WTC11 (cell line): Measurements from ENCODE around the gene PLEKHS1. TPM values are rescaled to one million over a fixed set of nuclear protein-coding genes. Genes with fewer than 3 reads are reported as not detected.

Source experiments
- ATAC-seq: fragments of 200-7000 bp; cut with Tn5 transposase; 2 replicates; pipeline ENCODE4 v1.10.0; 2021; ENCODE audit warnings: mild to moderate bottlenecking, moderate library complexity
- CTCF ChIA-PET: fragments of 300-600 bp; sonication (Branson Sonifier 250); formaldehyde crosslinking; loops from one replicate; lab custom pipeline; 2021; ENCODE audit warnings: antibody characterized with exemption; lab: Charles Lee
- POLR2A ChIA-PET: fragments of 350-600 bp; sonication (Branson Sonifier 250); formaldehyde crosslinking; loops from one replicate; lab custom pipeline; 2021; ENCODE audit warnings: antibody characterized with exemption; lab: Charles Lee
- DNase-seq: peaks from one replicate; pipeline ENCODE4 v3.0.0; 2021; ENCODE audit warnings: low spot score
- H3K27ac Mint-ChIP-seq: 2 replicates; pipeline ENCODE4 v1.8.0; 2021; ENCODE audit warnings: mixed read lengths
- H3K27me3 Mint-ChIP-seq: 2 replicates; pipeline ENCODE4 v1.8.0; 2021; ENCODE audit warnings: low read depth, mild to moderate bottlenecking, moderate library complexity, mixed read lengths
- H3K36me3 Mint-ChIP-seq: 2 replicates; pipeline ENCODE4 v1.8.0; 2021; ENCODE audit warnings: mixed read lengths
- H3K4me1 Mint-ChIP-seq: 2 replicates; pipeline ENCODE4 v1.8.0; 2022; ENCODE audit warnings: mixed read lengths
- H3K4me3 Mint-ChIP-seq: 2 replicates; pipeline ENCODE4 v1.8.0; 2021; ENCODE audit warnings: mild to moderate bottlenecking, moderate library complexity, mixed read lengths
- H3K9me3 Mint-ChIP-seq: 2 replicates; pipeline ENCODE4 v1.8.0; 2021; ENCODE audit warnings: mixed read lengths
- ATF2 ChIP-seq: sonication (generic); formaldehyde crosslinking; IDR thresholded peaks from 2 replicates; pipeline ENCODE4 v1.8.1; 2022; ENCODE audit warnings: low read depth, missing genetic modification reagents, borderline replicate concordance
- CBFB ChIP-seq: sonication (generic); formaldehyde crosslinking; IDR thresholded peaks from 2 replicates; pipeline ENCODE4 v1.8.1; 2022; ENCODE audit warnings: mild to moderate bottlenecking, low read depth, missing genetic modification reagents
- E2F4 ChIP-seq: sonication (generic); formaldehyde crosslinking; IDR thresholded peaks from 2 replicates; pipeline ENCODE4 v1.8.1; 2022; ENCODE audit warnings: low read depth, mild to moderate bottlenecking, moderate library complexity, missing genetic modification reagents, borderline replicate concordance
- ELF4 ChIP-seq: sonication (generic); formaldehyde crosslinking; IDR thresholded peaks from 2 replicates; pipeline ENCODE4 v1.8.1; 2022; ENCODE audit warnings: low read depth, mild to moderate bottlenecking, moderate library complexity, missing genetic modification reagents
- FOXJ3 ChIP-seq: sonication (generic); formaldehyde crosslinking; IDR thresholded peaks from 2 replicates; pipeline ENCODE4 v1.9.0; 2021; ENCODE audit warnings: missing genetic modification reagents, mild to moderate bottlenecking, borderline replicate concordance
- FOXP1 ChIP-seq: sonication (generic); formaldehyde crosslinking; IDR thresholded peaks from 2 replicates; pipeline ENCODE4 v1.8.0; 2022; ENCODE audit warnings: missing genetic modification reagents, mild to moderate bottlenecking, moderate library complexity, borderline replicate concordance
- FOXP4 ChIP-seq: sonication (generic); formaldehyde crosslinking; IDR thresholded peaks from 2 replicates; pipeline ENCODE4 v1.8.0; 2022; ENCODE audit warnings: mild to moderate bottlenecking, missing genetic modification reagents
- GTF2I ChIP-seq: fragments of 250-450 bp; sonication (Bioruptor Pico); conservative IDR thresholded peaks from 2 replicates; pipeline ENCODE4 v1.4.0; 2021; ENCODE audit warnings: mild to moderate bottlenecking
- IRF1 ChIP-seq: sonication (generic); formaldehyde crosslinking; IDR thresholded peaks from 2 replicates; pipeline ENCODE4 v1.8.0; 2023; ENCODE audit warnings: missing genetic modification reagents
- MLX ChIP-seq: sonication (generic); formaldehyde crosslinking; IDR thresholded peaks from 2 replicates; pipeline ENCODE4 v1.8.1; 2023; ENCODE audit warnings: mild to moderate bottlenecking, missing genetic modification reagents, moderate library complexity
- NFATC4 ChIP-seq: fragments of 250-450 bp; sonication (Bioruptor Pico); IDR thresholded peaks from 2 replicates; pipeline ENCODE4 v1.9.0; 2021; ENCODE audit warnings: mild to moderate bottlenecking
- NR1H2 ChIP-seq: sonication (generic); formaldehyde crosslinking; IDR thresholded peaks from 2 replicates; pipeline ENCODE4 v1.9.0; 2021; ENCODE audit warnings: mild to moderate bottlenecking, moderate library complexity, missing genetic modification reagents
- NR2C2 ChIP-seq: sonication (generic); formaldehyde crosslinking; IDR thresholded peaks from 2 replicates; pipeline ENCODE4 v1.8.0; 2022; ENCODE audit warnings: mild to moderate bottlenecking, missing genetic modification reagents
- ZMAT4 ChIP-seq: fragments of 250-450 bp; sonication (Bioruptor Pico); IDR thresholded peaks from 2 replicates; pipeline ENCODE4 v1.9.0; 2021; ENCODE audit warnings: mild to moderate bottlenecking
- ZNF425 ChIP-seq: fragments of 250-450 bp; sonication (Bioruptor Pico); conservative IDR thresholded peaks from 2 replicates; pipeline ENCODE4 v1.9.0; 2021; ENCODE audit warnings: mild to moderate bottlenecking
- total RNA-seq: library from RNA; stranded (reverse); gene quantifications from 3 replicates; pipeline ENCODE4 v1.2.3, GENCODE V29; 2021

Gene PLEKHS1
- total RNA-seq, 1 experiment from 2014 or later, result not detected

- H3K27ac Mint-ChIP-seq, result no peak overlapping the region
- ChIA-PET CTCF (interaction anchor here (0.9 to 1.0 kb wide), 2 partner anchors 33 to 87 kb away, joined by 3 to 6 read pairs; no protein-coding TSS in a partner anchor), POLR2A (interaction anchor here (0.6 kb wide), 1 partner anchor 697 kb away, joined by 4 read pairs; no protein-coding TSS in a partner anchor)
- ATAC-seq (no peak), DNase-seq (no peak)
- peaks cover 2% of the 10 kb centered on the region for H3K36me3 Mint-ChIP-seq
- H3K4me3 Mint-ChIP-seq, result no peak overlapping the region
- H3K9me3 Mint-ChIP-seq, result no peaks in the 10 kb centered on the region; the same call in 1 of the 2 replicates
- peaks cover 60% of the 10 kb centered on the region for H3K4me1 Mint-ChIP-seq
- peaks cover 10% of the 10 kb centered on the region for H3K27me3 Mint-ChIP-seq
- TF ChIP-seq NR2C2 (no peak), CBFB (no peak), NFATC4 (CRISPR knock-in tag) (no peak), IRF1 (CRISPR knock-in tag) (no peak)
These were observed 39.5 kb upstream of the PLEKHS1 start for GRCh38 chr10:113712024-113712423.

GRCh38 chr10:113712755-113713639 is 38.5 kb upstream of the PLEKHS1 start:
- TF ChIP-seq FOXP4 (CRISPR knock-in tag) (no peak), GTF2I (CRISPR knock-in tag) (0 out of 2 replicates have a peak, but pooled peaks have one; percentile 31), FOXP1 (CRISPR knock-in tag) (no peak), ELF4 (CRISPR knock-in tag) (no peak), FOXJ3 (CRISPR knock-in tag) (no peak), ZNF425 (CRISPR knock-in tag) (no peak), NFATC4 (CRISPR knock-in tag) (no peak), ATF2 (CRISPR knock-in tag) (no peak)
- Mint-ChIP-seq H3K4me1 (peaks cover 57% of the 10 kb centered on the region), H3K9me3 (no peaks in the 10 kb centered on the region; the same call in 1 of the 2 replicates), H3K27me3 (peaks cover 10% of the 10 kb centered on the region), H3K4me3 (peak overlapping the region; percentile 44), H3K27ac (no peak overlapping the region), H3K36me3 (peaks cover 2% of the 10 kb centered on the region)
- ATAC-seq (peak; percentile 93), DNase-seq (peak; percentile 20)
- POLR2A ChIA-PET, result interaction anchor here (0.6 to 1.2 kb wide), 3 partner anchors 20 to 698 kb away, joined by 3 to 4 read pairs (median 3); no protein-coding TSS in a partner anchor
- CTCF ChIA-PET, result interaction anchor here (0.9 to 1.0 kb wide), 2 partner anchors 34 to 86 kb away, joined by 3 to 6 read pairs; no protein-coding TSS in a partner anchor

GRCh38 chr10:113713640-113713982 is 37.9 kb upstream of the PLEKHS1 start:
- POLR2A ChIA-PET, result interaction anchor here (1.2 kb wide), 1 partner anchor 19 kb away, joined by 3 read pairs; no protein-coding TSS in a partner anchor
- TF ChIP-seq NR1H2 (CRISPR knock-in tag), result no peak
- no peak for TF ChIP-seq NR2C2
- no peak for TF ChIP-seq ZMAT4 (CRISPR knock-in tag)
- TF ChIP-seq GTF2I (CRISPR knock-in tag), result no peak
- TF ChIP-seq MLX (CRISPR knock-in tag), result no peak
- no peak for TF ChIP-seq E2F4 (CRISPR knock-in tag)
- TF ChIP-seq, all 79 proteins: peak for 0
- Mint-ChIP-seq H3K4me3 (no peak overlapping the region), H3K36me3 (peaks cover 2% of the 10 kb centered on the region), H3K4me1 (peaks cover 51% of the 10 kb centered on the region), H3K27me3 (peaks cover 10% of the 10 kb centered on the region), H3K27ac (no peak overlapping the region), H3K9me3 (no peaks in the 10 kb centered on the region; the same call in 1 of the 2 replicates)
- no peak for DNase-seq
- no peak for ATAC-seq
- CTCF ChIA-PET, result interaction anchor here (1.0 kb wide), 1 partner anchor 21 kb away, joined by 4 read pairs; no protein-coding TSS in a partner anchor
